Measurements from ENCODE around the gene TCF7.

Gene TCF7

DNA sequence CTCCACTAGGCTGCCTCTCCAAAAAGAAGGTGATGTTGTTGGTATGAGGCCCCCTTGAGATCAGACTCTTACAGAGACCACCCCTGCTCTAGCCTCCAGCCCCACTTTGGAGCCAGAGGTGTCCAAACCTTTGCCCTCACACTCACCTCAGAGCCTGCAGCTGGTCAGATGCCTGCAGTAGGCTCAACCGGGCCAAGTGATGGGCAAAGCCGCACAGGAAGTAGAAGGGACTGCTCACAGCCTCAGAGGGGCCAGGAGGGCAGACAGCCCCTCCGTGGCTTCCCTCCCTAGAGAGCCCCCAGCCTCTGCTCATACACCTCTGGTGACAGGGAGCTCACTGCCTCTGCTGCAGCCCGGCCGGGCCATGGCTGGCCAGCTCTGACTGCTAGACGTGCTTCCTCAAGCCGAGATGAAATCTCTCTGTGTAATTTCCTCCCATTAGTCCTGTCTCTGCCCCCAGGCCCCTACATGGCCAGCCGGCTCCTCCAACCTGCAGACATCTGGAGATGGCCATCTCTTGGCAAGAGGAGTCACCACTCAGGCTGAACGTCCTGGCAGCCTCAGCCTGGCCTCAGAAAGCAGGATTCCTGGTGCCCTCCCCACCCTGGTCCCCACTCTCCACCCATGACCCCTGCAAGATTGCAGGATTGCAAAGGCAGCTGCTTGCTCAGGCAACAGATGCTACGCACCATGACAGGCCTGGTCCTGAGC, 7.3 kb upstream of the TCF7 start:
- no peaks in the 10 kb centered on the region for H3K9me3 ChIP-seq (ENCODE audit: insufficient read depth, low read length)
- no peak overlapping the region for H3K9ac ChIP-seq (ENCODE audit: insufficient read length, low read depth)
- peaks cover 4% of the 10 kb centered on the region for H3K4me1 ChIP-seq (ENCODE audit: insufficient read depth, insufficient read length)
- H3K36me3 ChIP-seq (ENCODE audit: insufficient read depth, insufficient read length, low read length), result no peaks in the 10 kb centered on the region
- TF ChIP-seq ZNF274 (IDR thresholded peaks at IDR 0.05; ENCODE audit: low read depth, low read length) (no peak), SUZ12 (IDR thresholded peaks at IDR 0.05; ENCODE audit: extremely low read depth, insufficient read depth, insufficient read length) (no peak), YY1 (IDR thresholded peaks at IDR 0.05; ENCODE audit: insufficient read depth, insufficient read length) (no peak)
- no peaks in the 10 kb centered on the region for H3K27me3 ChIP-seq (ENCODE audit: insufficient read depth, insufficient read length)
- H3K4me3 ChIP-seq (ENCODE audit: insufficient read length, low read depth), result no peak overlapping the region
- no peak for DNase-seq (ENCODE audit: low read depth, low spot score)

DNA sequence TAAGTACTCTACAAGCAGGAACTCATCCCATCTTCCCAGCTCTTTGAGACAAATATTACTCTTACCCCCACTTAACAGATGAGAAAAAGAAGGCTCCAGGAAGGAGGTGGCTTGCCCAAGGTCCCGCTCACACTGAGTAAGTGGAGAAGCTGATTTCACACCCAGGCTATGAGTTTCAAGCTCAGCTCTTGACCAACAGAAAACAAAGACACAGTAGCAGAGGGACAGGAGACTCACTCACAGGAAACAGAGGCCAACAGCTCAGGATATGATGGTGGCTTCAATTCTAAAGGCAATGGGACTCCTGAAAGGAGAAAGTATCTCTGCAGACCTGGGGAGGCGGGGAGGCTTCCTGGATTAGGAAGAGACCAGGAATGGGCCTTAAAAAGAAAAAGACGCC, 6.7 kb upstream of the TCF7 start:
- peaks cover 4% of the 10 kb centered on the region for H3K4me1 ChIP-seq (ENCODE audit: insufficient read depth, insufficient read length)
- no peaks in the 10 kb centered on the region for H3K9me3 ChIP-seq (ENCODE audit: insufficient read depth, low read length)
- DNase-seq (ENCODE audit: low read depth, low spot score), result no peak
- H3K36me3 ChIP-seq (ENCODE audit: insufficient read depth, insufficient read length, low read length), result no peaks in the 10 kb centered on the region
- no peaks in the 10 kb centered on the region for H3K27me3 ChIP-seq (ENCODE audit: insufficient read depth, insufficient read length)
- TF ChIP-seq YY1 (IDR thresholded peaks at IDR 0.05; ENCODE audit: insufficient read depth, insufficient read length) (no peak), ZNF274 (IDR thresholded peaks at IDR 0.05; ENCODE audit: low read depth, low read length) (no peak), SUZ12 (IDR thresholded peaks at IDR 0.05; ENCODE audit: extremely low read depth, insufficient read depth, insufficient read length) (no peak)
- no peak overlapping the region for H3K4me3 ChIP-seq (ENCODE audit: insufficient read length, low read depth)
- no peak overlapping the region for H3K9ac ChIP-seq (ENCODE audit: insufficient read length, low read depth)

DNA sequence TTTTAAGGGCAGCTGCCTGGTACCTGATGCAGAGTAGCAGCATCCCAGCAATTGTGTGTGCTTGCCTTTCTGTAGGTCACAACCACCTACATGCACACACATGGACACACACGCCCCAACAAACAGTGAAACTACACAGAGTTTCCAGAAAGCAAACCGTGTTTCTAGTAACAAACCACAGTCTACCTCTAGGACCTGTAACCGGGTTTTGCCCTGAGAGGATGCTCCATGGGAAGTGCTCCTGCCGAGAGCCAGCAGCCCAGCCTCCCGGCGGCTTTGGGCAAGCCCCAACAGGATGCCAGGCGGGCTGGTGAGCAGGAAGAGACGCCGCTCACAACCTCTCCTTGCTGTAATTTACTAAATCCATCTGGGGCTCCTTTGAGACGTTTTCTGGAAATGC, 4.1 kb upstream of the TCF7 start:
- no peak for TF ChIP-seq SUZ12 (IDR thresholded peaks at IDR 0.05; ENCODE audit: extremely low read depth, insufficient read depth, insufficient read length)
- TF ChIP-seq ZNF274 (IDR thresholded peaks at IDR 0.05; ENCODE audit: low read depth, low read length), result no peak
- no peak for TF ChIP-seq YY1 (IDR thresholded peaks at IDR 0.05; ENCODE audit: insufficient read depth, insufficient read length)
- no peak for DNase-seq (ENCODE audit: low read depth, low spot score)
- Histone ChIP-seq H3K27me3 (ENCODE audit: insufficient read depth, insufficient read length) (no peaks in the 10 kb centered on the region), H3K4me3 (ENCODE audit: insufficient read length, low read depth) (no peak overlapping the region), H3K36me3 (ENCODE audit: insufficient read depth, insufficient read length, low read length) (no peaks in the 10 kb centered on the region), H3K9me3 (ENCODE audit: insufficient read depth, low read length) (no peaks in the 10 kb centered on the region), H3K4me1 (ENCODE audit: insufficient read depth, insufficient read length) (peaks cover 10% of the 10 kb centered on the region), H3K9ac (ENCODE audit: insufficient read length, low read depth) (no peak overlapping the region)

- TF ChIP-seq SUZ12 (IDR thresholded peaks at IDR 0.05; ENCODE audit: extremely low read depth, insufficient read depth, insufficient read length) (no peak), YY1 (IDR thresholded peaks at IDR 0.05; ENCODE audit: insufficient read depth, insufficient read length) (no peak), ZNF274 (IDR thresholded peaks at IDR 0.05; ENCODE audit: low read depth, low read length) (no peak)
- Histone ChIP-seq H3K4me3 (ENCODE audit: insufficient read length, low read depth) (no peak overlapping the region), H3K4me1 (ENCODE audit: insufficient read depth, insufficient read length) (peaks cover 6% of the 10 kb centered on the region), H3K9ac (ENCODE audit: insufficient read length, low read depth) (no peak overlapping the region), H3K9me3 (ENCODE audit: insufficient read depth, low read length) (no peaks in the 10 kb centered on the region), H3K36me3 (ENCODE audit: insufficient read depth, insufficient read length, low read length) (peaks cover 5% of the 10 kb centered on the region), H3K27me3 (ENCODE audit: insufficient read depth, insufficient read length) (no peaks in the 10 kb centered on the region)
- DNase-seq (ENCODE audit: low read depth, low spot score), result no peak
Measured at GRCh38 chr5:134111741-134112647, 2.5 kb upstream of the TCF7 start.

- Histone ChIP-seq H3K9me3 (ENCODE audit: insufficient read depth, low read length) (no peaks in the 10 kb centered on the region), H3K9ac (ENCODE audit: insufficient read length, low read depth) (no peak overlapping the region), H3K36me3 (ENCODE audit: insufficient read depth, insufficient read length, low read length) (peaks cover 13% of the 10 kb centered on the region), H3K27me3 (ENCODE audit: insufficient read depth, insufficient read length) (no peaks in the 10 kb centered on the region), H3K4me3 (ENCODE audit: insufficient read length, low read depth) (no peak overlapping the region), H3K4me1 (ENCODE audit: insufficient read depth, insufficient read length) (peaks cover 6% of the 10 kb centered on the region)
- DNase-seq (ENCODE audit: low read depth, low spot score), result no peak
- no peak for TF ChIP-seq ZNF274 (IDR thresholded peaks at IDR 0.05; ENCODE audit: low read depth, low read length)
- TF ChIP-seq YY1 (IDR thresholded peaks at IDR 0.05; ENCODE audit: insufficient read depth, insufficient read length), result no peak
- TF ChIP-seq SUZ12 (IDR thresholded peaks at IDR 0.05; ENCODE audit: extremely low read depth, insufficient read depth, insufficient read length), result no peak
Measured at GRCh38 chr5:134112726-134113362, 1.6 kb upstream of the TCF7 start.

GRCh38 chr5:134113363-134113889, 1.1 kb upstream of the TCF7 start:
- Histone ChIP-seq H3K9me3 (ENCODE audit: insufficient read depth, low read length) (no peaks in the 10 kb centered on the region), H3K36me3 (ENCODE audit: insufficient read depth, insufficient read length, low read length) (peaks cover 17% of the 10 kb centered on the region), H3K27me3 (ENCODE audit: insufficient read depth, insufficient read length) (no peaks in the 10 kb centered on the region), H3K4me1 (ENCODE audit: insufficient read depth, insufficient read length) (peaks cover 6% of the 10 kb centered on the region), H3K4me3 (ENCODE audit: insufficient read length, low read depth) (peak overlapping the region; percentile 11), H3K9ac (ENCODE audit: insufficient read length, low read depth) (peak overlapping the region; percentile 71)
- no peak for TF ChIP-seq ZNF274 (IDR thresholded peaks at IDR 0.05; ENCODE audit: low read depth, low read length)
- TF ChIP-seq SUZ12 (IDR thresholded peaks at IDR 0.05; ENCODE audit: extremely low read depth, insufficient read depth, insufficient read length), result no peak
- TF ChIP-seq YY1 (IDR thresholded peaks at IDR 0.05; ENCODE audit: insufficient read depth, insufficient read length), result no peak
- no peak for DNase-seq (ENCODE audit: low read depth, low spot score)

All from NT2/D1 (cell line).